Keratinocyte (primary cell): Measurements from ENCODE around the gene LY86. TPM values are rescaled to one million over a fixed set of nuclear protein-coding genes. Genes with fewer than 3 reads are reported as not detected.

ENCODE experiments used
- DNase-seq: peaks from one replicate; pipeline ENCODE4 v3.0.0-alpha.2; 2011; ENCODE audit warnings: low read depth, missing footprints, low spot score
- FAIRE-seq: peaks from 2 replicates; lab custom pipeline; 2011; peaks lifted over from hg19 to GRCh38; lab: Jason Lieb, UNC
- H2AFZ ChIP-seq: 2 replicates; pipeline ENCODE4 v1.6.0; 2012; ENCODE audit warnings: low read length, control low read depth, inconsistent platforms; ENCODE audit not compliant: control insufficient read depth
- H3K27ac ChIP-seq: 2 replicates; pipeline ENCODE4 v1.5.1; 2011; ENCODE audit warnings: low read length; ENCODE audit not compliant: control insufficient read depth, insufficient read depth
- H3K27me3 ChIP-seq: 3 replicates; pipeline ENCODE4 v1.6.0; 2011; ENCODE audit warnings: low read length; ENCODE audit not compliant: control insufficient read depth, insufficient read depth; ENCODE audit errors: extremely low read depth
- H3K36me3 ChIP-seq, 2 experiments: 2 replicates in 1 of 2; 3 replicates in 1 of 2; pipeline ENCODE4 v1.5.1; 2011; ENCODE audit warnings: low read length in 2 of 2, mild to moderate bottlenecking in 1 of 2; ENCODE audit not compliant: control insufficient read depth in 2 of 2, insufficient read depth in 2 of 2; ENCODE audit errors: extremely low read depth in 1 of 2
- H3K4me1 ChIP-seq: 3 replicates; pipeline ENCODE4 v1.5.1; 2011; ENCODE audit warnings: low read length; ENCODE audit not compliant: control insufficient read depth, insufficient read depth; ENCODE audit errors: extremely low read depth
- H3K4me2 ChIP-seq: 3 replicates; pipeline ENCODE4 v1.6.0; 2011; ENCODE audit warnings: low read depth, low read length; ENCODE audit not compliant: control insufficient read depth, insufficient read depth; ENCODE audit errors: extremely low read depth
- H3K4me3 ChIP-seq, 3 experiments: fragments of 200-600 bp in 1 of 3; sonication (generic) in 1 of 3; 2 replicates in 2 of 3; 3 replicates in 1 of 3; pipeline ENCODE4 v1.5.1; 2011 to 2016; ENCODE audit warnings: low read length in 3 of 3, mild to moderate bottlenecking in 3 of 3, control low read depth in 2 of 3, inconsistent platforms in 1 of 3, low read depth in 1 of 3, mixed read lengths in 1 of 3, mixed run types in 1 of 3, moderate library complexity in 1 of 3; ENCODE audit not compliant: control insufficient read depth in 2 of 3, insufficient read depth in 2 of 3; ENCODE audit errors: extremely low read depth in 1 of 3
- H3K79me2 ChIP-seq: 2 replicates; pipeline ENCODE4 v1.6.0; 2012; ENCODE audit warnings: low read length; ENCODE audit not compliant: control insufficient read depth, insufficient read depth
- H3K9ac ChIP-seq: 3 replicates; pipeline ENCODE4 v1.6.0; 2011; ENCODE audit warnings: low read length; ENCODE audit not compliant: control insufficient read depth, insufficient read depth; ENCODE audit errors: extremely low read depth
- H3K9me1 ChIP-seq: 3 replicates; pipeline ENCODE4 v1.6.0; 2011; ENCODE audit warnings: low read length; ENCODE audit not compliant: control insufficient read depth, insufficient read depth; ENCODE audit errors: extremely low read depth
- H3K9me3 ChIP-seq: 2 replicates; pipeline ENCODE4 v1.5.1; 2012; ENCODE audit warnings: low read depth, low read length; ENCODE audit not compliant: control insufficient read depth
- H4K20me1 ChIP-seq: 3 replicates; pipeline ENCODE4 v1.6.0; 2011; ENCODE audit warnings: low read length; ENCODE audit not compliant: control insufficient read depth, insufficient read depth; ENCODE audit errors: extremely low read depth
- CTCF ChIP-seq, 3 experiments: IDR thresholded peaks in 1 of 3; conservative IDR thresholded peaks in 1 of 3; optimal IDR thresholded peaks in 1 of 3; 2 replicates in 2 of 3; 3 replicates in 1 of 3; pipeline versions ENCODE3 to v1.5.1; 2011; ENCODE audit warnings: low read length in 3 of 3, mild to moderate bottlenecking in 3 of 3, moderate library complexity in 2 of 3, control low read depth in 1 of 3, inconsistent platforms in 1 of 3; ENCODE audit not compliant: insufficient read depth in 2 of 3; ENCODE audit errors: extremely low read depth in 1 of 3
- EZH2 ChIP-seq: IDR thresholded peaks from one replicate; pipeline ENCODE4 v1.6.1; 2012; ENCODE audit warnings: inconsistent platforms, mild to moderate bottlenecking, low read length, moderate library complexity
- dilution Hi-C: fragments of 300-500 bp; cut with MboI; formaldehyde crosslinking; loops from one replicate; pipeline ENCODE4 v1.7.0; 2020; ENCODE audit warnings: low sequenced_read_pairs; ENCODE audit not compliant: extremely low pct_ligation_motif_present
- polyA plus RNA-seq, 5 experiments: library from polyadenylated mRNA; depleted of rRNA in 3 of 5; stranded (reverse) in 3 of 5; stranded (forward) in 1 of 5; unstranded in 1 of 5; fragments of >200 nt; gene quantifications; 1 replicate in 1 of 5; 2 replicates in 3 of 5; 3 replicates in 1 of 5; pipeline versions ENCODE4 v1.2.1 to v1.2.3, GENCODE V29; 2011 to 2012; ENCODE audit warnings: missing spikeins in 2 of 5, low read depth in 1 of 5, low replicate concordance in 1 of 5

LY86 gene
- polyA plus RNA-seq, 1 donor (not counting 4 experiments of a cell fraction or from before 2014, with no cell fraction given), result not detected

- Histone ChIP-seq H3K79me2 (no peaks in the 10 kb centered on the region), H4K20me1 (no peaks in the 10 kb centered on the region), H3K27me3 (no peaks in the 10 kb centered on the region), H3K9me1 (no peaks in the 10 kb centered on the region), H3K9me3 (no peaks in the 10 kb centered on the region), H3K4me1 (no peaks in the 10 kb centered on the region), H3K4me3 (no peak overlapping the region), H3K9ac (no peak overlapping the region), H3K4me2 (no peak overlapping the region), H2AFZ (no peak overlapping the region), H3K36me3 (no peaks in the 10 kb centered on the region), H3K27ac (no peak overlapping the region)
- TF ChIP-seq CTCF (optimal IDR thresholded peaks at IDR 0.05 in 1 of 3, IDR thresholded peaks at IDR 0.05 in 1 of 3, conservative IDR thresholded peaks at IDR 0.05 in 1 of 3; ENCODE audit: extremely low read depth in 1 of 3, insufficient read depth in 2 of 3, low read length in 3 of 3) (no peak), EZH2 (no peak)
- FAIRE-seq, result no peak
- DNase-seq, result no peak
- dilution Hi-C loops, result no loop called here
These were observed 8.2 kb upstream of the LY86 start for GRCh38 chr6:6580225-6580856.

GRCh38 chr6:6581054-6581453 lies 7.5 kb upstream of the LY86 start:
- no peaks in the 10 kb centered on the region for H3K9me3 ChIP-seq
- no peak overlapping the region for H2AFZ ChIP-seq
- no peak overlapping the region for H3K4me2 ChIP-seq
- H3K27me3 ChIP-seq, result no peaks in the 10 kb centered on the region
- no peaks in the 10 kb centered on the region for H3K79me2 ChIP-seq
- no peaks in the 10 kb centered on the region for H3K36me3 ChIP-seq
- dilution Hi-C loops, result no loop called here
- no peak for DNase-seq
- H4K20me1 ChIP-seq, result no peaks in the 10 kb centered on the region
- no peak overlapping the region for H3K27ac ChIP-seq
- no peak overlapping the region for H3K4me3 ChIP-seq
- TF ChIP-seq EZH2 (no peak), CTCF (optimal IDR thresholded peaks at IDR 0.05 in 1 of 3, IDR thresholded peaks at IDR 0.05 in 1 of 3, conservative IDR thresholded peaks at IDR 0.05 in 1 of 3; ENCODE audit: extremely low read depth in 1 of 3, insufficient read depth in 2 of 3, low read length in 3 of 3) (no peak)
- no peak overlapping the region for H3K9ac ChIP-seq
- H3K9me1 ChIP-seq, result no peaks in the 10 kb centered on the region
- no peaks in the 10 kb centered on the region for H3K4me1 ChIP-seq
- no peak for FAIRE-seq
